Right atrium auricular region (tissue), 2 donors: ENCODE data around the gene DUSP15. TPM values are rescaled to one million over a fixed set of nuclear protein-coding genes. Genes with fewer than 3 reads are reported as not detected.

Experiments used
- DNase-seq: peaks from one replicate; pipeline ENCODE4 v3.0.0-alpha.2; 2019; ENCODE audit warnings: low spot score
- H3K27ac ChIP-seq, 2 donors: fragments of 200-600 bp; sonication (generic); 1 replicate in 1 of 2; 2 replicates in 1 of 2; pipeline ENCODE4 v1.5.1; 2016 to 2019
- H3K27me3 ChIP-seq, 2 donors: fragments of 200-600 bp; sonication (generic); one replicate each; pipeline versions ENCODE4 v1.5.1 to v1.6.0; 2017 to 2019
- H3K36me3 ChIP-seq: fragments of 200-600 bp; sonication (generic); one replicate; pipeline ENCODE4 v1.5.1; 2016
- H3K4me1 ChIP-seq, 2 donors: fragments of 200-600 bp; sonication (generic); one replicate each; pipeline versions ENCODE4 v1.5.1 to v1.6.0; 2017 to 2019
- H3K4me3 ChIP-seq, 2 donors: fragments of 200-600 bp; sonication (generic); 1 replicate in 1 of 2; 2 replicates in 1 of 2; pipeline ENCODE4 v1.5.1; 2017 to 2019; ENCODE audit warnings: mild to moderate bottlenecking in 1 of 2, moderate library complexity in 1 of 2
- H3K9me3 ChIP-seq, 2 donors: fragments of 200-600 bp; sonication (generic); one replicate each; pipeline ENCODE4 v1.5.1; 2019
- total RNA-seq, 2 donors: library from RNA; depleted of rRNA; stranded (reverse); fragments of >200 nt; gene quantifications; one replicate each; pipeline ENCODE4 v1.1.0, GENCODE V29; 2016
- TF ChIP-seq, protein P1 (sequence below), 2 donors: fragments of 200-600 bp; sonication (generic); IDR thresholded peaks; one replicate each; pipeline ENCODE4 v1.5.1; 2019; ENCODE audit warnings: antibody characterized with exemption in 2 of 2

The DUSP15 gene
- total RNA-seq, 2 donors from 2014 or later: 8.8 to 11.6 TPM

DNA sequence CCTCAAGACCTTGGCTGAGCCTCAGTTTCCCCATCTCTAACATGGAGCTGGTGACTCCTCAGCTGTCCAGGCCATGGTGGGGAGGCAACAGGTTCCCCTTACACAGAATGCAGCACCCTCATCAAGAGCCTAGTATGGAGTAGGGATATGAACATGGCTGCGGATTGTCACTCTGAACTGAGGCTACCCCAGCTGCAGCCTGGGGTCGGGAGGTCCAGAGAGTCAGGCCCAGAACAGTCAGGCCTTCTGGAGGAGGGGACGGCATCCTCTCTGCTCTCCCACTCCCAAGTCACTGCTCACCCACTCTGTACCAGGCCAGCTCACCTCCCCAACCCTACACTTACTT, 23.6 kb downstream of the DUSP15 start:
- H3K4me3 ChIP-seq: no peak overlapping the region
- H3K27me3 ChIP-seq: no peaks in the 10 kb centered on the region
- TF ChIP-seq, protein P1, sequence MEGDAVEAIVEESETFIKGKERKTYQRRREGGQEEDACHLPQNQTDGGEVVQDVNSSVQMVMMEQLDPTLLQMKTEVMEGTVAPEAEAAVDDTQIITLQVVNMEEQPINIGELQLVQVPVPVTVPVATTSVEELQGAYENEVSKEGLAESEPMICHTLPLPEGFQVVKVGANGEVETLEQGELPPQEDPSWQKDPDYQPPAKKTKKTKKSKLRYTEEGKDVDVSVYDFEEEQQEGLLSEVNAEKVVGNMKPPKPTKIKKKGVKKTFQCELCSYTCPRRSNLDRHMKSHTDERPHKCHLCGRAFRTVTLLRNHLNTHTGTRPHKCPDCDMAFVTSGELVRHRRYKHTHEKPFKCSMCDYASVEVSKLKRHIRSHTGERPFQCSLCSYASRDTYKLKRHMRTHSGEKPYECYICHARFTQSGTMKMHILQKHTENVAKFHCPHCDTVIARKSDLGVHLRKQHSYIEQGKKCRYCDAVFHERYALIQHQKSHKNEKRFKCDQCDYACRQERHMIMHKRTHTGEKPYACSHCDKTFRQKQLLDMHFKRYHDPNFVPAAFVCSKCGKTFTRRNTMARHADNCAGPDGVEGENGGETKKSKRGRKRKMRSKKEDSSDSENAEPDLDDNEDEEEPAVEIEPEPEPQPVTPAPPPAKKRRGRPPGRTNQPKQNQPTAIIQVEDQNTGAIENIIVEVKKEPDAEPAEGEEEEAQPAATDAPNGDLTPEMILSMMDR (IDR thresholded peaks at IDR 0.05): peak in 1 of 2 donors; percentile 14
- H3K4me1 ChIP-seq: peaks cover 0 to 28% of the 10 kb centered on the region in 2 donors
- DNase-seq: no peak
- no peaks in the 10 kb centered on the region for H3K36me3 ChIP-seq
- no peaks in the 10 kb centered on the region for H3K9me3 ChIP-seq
- no peak overlapping the region for H3K27ac ChIP-seq

DNA sequence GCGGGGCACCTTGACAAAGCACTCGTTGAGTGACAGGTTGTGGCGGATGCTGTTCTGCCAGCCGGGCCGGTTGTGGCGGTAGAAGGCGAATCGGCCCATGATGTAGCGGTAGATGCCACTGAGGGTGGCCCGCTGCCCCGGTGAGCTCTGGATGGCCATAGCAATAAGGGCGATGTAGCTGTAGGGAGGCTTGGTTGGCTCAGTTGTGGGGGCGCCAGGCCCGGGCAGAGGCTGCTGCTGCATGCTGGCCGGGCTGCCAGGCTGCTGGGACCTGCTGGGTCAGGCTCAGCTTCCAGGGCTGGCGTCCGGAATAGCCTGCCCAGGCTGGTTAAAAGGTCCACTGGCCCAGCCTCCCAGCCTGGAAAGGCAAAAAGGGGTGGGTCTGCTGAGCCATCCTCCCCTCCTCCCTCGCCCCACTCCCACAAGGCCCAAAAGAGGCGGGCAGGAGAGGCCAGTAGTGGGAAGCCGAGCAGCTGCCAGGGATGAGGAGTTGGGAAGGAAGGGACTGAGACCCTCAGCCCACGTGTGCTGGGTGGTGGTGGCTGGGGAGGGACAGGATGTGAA, 24.9 kb downstream of the DUSP15 start, which contains the start of gene FOXS1:
Gene FOXS1 (minus strand): TSS at position 305 of the 564 bp plus-strand sequence. CDS start 62 bp downstream, at position 243.
- Histone ChIP-seq H3K4me1 (peaks cover 0 to 38% of the 10 kb centered on the region in 2 donors), H3K36me3 (no peaks in the 10 kb centered on the region), H3K27me3 (no peaks in the 10 kb centered on the region), H3K9me3 (no peaks in the 10 kb centered on the region), H3K27ac (peak within 1 kb of the TSS; percentile 63 to 74), H3K4me3 (peak within 1 kb of the TSS; percentile 35 to 52)
- no peak for DNase-seq
- TF ChIP-seq, protein P1 (IDR thresholded peaks at IDR 0.05): no peak

DNA sequence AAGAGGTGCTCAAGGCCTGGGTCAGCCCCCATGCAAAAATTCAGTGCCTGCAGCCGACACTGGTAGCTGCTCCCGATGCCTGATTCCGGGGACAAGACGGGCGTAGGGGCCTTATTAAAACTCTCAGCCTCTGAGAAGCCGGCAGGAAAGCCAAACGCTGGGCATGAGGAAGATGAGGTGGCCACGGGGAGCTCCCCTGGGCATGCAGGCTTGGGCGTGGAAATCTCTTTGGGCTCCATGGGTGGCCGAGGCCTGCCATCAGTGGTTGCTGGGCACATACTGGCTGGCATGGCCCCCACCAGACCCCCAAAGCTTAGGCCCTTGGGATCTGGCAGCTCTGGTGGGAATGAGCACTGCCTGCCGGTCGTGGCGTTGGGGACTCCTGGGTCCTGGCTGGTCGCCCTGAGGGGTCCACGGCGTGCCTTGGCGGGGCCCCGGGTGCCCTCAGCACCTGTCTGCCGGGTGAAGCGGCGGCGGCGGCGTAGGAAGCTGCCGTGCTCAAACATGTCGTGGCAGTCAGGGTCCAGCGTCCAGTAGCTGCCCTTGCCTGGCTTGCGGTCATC, 25.5 kb downstream of the DUSP15 start:
- no peak for DNase-seq
- no peaks in the 10 kb centered on the region for H3K27me3 ChIP-seq
- H3K36me3 ChIP-seq: no peaks in the 10 kb centered on the region
- peak overlapping the region; percentile 35 to 52 for H3K4me3 ChIP-seq
- TF ChIP-seq, protein P1 (IDR thresholded peaks at IDR 0.05): no peak
- H3K27ac ChIP-seq: peak overlapping the region; percentile 63 to 74
- no peaks in the 10 kb centered on the region for H3K9me3 ChIP-seq
- peaks cover 0 to 38% of the 10 kb centered on the region in 2 donors for H3K4me1 ChIP-seq

DNA sequence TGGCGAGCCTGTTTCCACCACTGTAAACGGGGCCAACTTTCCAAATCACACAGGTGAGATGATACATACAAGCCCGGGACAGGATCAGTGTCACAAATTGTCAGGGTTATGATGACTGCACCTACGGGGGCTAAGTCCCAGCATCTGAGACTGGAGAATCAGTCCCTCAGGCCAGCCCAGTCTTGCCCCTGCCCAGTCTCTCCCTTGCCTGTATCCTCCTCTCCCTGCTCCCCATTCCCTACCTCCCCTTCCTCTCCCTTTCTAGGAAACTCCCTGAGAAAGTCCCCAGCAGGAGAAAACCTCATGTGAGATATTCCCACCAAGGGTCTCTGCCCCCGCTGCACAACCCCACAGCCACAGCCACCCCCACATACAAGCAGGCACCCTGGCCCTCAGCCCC, 26.4 kb downstream of the DUSP15 start:
- H3K4me3 ChIP-seq: peak overlapping the region; percentile 35 to 52
- H3K36me3 ChIP-seq: no peaks in the 10 kb centered on the region
- DNase-seq: no peak

DNA sequence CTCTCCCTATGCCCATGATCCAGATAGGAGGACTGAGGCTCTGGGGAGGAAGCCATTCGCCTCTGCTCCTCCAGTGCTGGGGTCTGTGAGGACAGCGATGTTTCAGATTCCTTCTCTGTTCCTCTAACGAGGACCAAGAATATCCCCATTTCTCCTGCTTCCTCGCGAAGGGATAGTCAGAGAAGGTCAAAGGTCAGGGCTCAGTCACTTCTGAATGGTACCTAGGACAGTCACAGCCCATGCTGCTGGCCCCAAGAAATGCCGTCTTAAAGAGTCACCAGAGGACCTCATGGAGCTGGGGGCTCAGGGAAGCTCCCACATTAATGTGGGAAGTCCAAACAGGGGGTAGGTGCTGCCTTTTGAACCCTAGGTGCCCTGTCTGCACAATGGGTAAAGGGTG, 27.0 kb downstream of the DUSP15 start:
- H3K27ac ChIP-seq: peak overlapping the region; percentile 63 to 74
- TF ChIP-seq, protein P1 (IDR thresholded peaks at IDR 0.05): no peak
- H3K9me3 ChIP-seq: no peaks in the 10 kb centered on the region
- no peaks in the 10 kb centered on the region for H3K27me3 ChIP-seq
- no peak for DNase-seq
- H3K4me1 ChIP-seq: peaks cover 0 to 44% of the 10 kb centered on the region in 2 donors
- no peaks in the 10 kb centered on the region for H3K36me3 ChIP-seq
- peak overlapping the region in 1 of 2 donors; percentile 52 for H3K4me3 ChIP-seq

More for the DNA sequence above, 26.4 kb downstream of the DUSP15 start:
- Histone ChIP-seq H3K27me3 (no peaks in the 10 kb centered on the region), H3K4me1 (peaks cover 0 to 38% of the 10 kb centered on the region in 2 donors), H3K27ac (peak overlapping the region; percentile 63 to 74), H3K9me3 (no peaks in the 10 kb centered on the region)
- TF ChIP-seq, protein P1 (IDR thresholded peaks at IDR 0.05): no peak
